HUES48 (cell line): ENCODE measurements around the gene SMYD3.
"Not testable (repeated sequence)": the region's sequence is repeated elsewhere in the genome, so short reads cannot be mapped to it uniquely, and the experiment has no call there.

ENCODE experiments used
- H3K27ac ChIP-seq: one replicate; pipeline ENCODE4 v1.7.0; 2013; ENCODE audit warnings: low read depth, low read length, inconsistent platforms
- H3K27me3 ChIP-seq: 2 replicates; pipeline ENCODE4 v1.6.1; 2013; ENCODE audit warnings: mild to moderate bottlenecking, low read length; ENCODE audit not compliant: control insufficient read depth, insufficient read depth
- H3K36me3 ChIP-seq: 2 replicates; pipeline ENCODE4 v1.6.1; 2013; ENCODE audit warnings: low read length; ENCODE audit not compliant: control insufficient read depth, insufficient read depth
- H3K4me1 ChIP-seq: 2 replicates; pipeline ENCODE4 v1.6.1; 2013; ENCODE audit warnings: mild to moderate bottlenecking, low read length; ENCODE audit not compliant: control insufficient read depth, insufficient read depth
- H3K4me3 ChIP-seq: 2 replicates; pipeline ENCODE4 v1.5.1; 2013; ENCODE audit warnings: mild to moderate bottlenecking, low read depth, low read length
- H3K9ac ChIP-seq: 2 replicates; pipeline ENCODE4 v1.6.1; 2013; ENCODE audit warnings: mild to moderate bottlenecking, low read depth, low read length, moderate library complexity
- H3K9me3 ChIP-seq: 2 replicates; pipeline ENCODE4 v1.6.1; 2013; ENCODE audit warnings: low read length; ENCODE audit not compliant: control insufficient read depth, insufficient read depth

SMYD3 gene

DNA sequence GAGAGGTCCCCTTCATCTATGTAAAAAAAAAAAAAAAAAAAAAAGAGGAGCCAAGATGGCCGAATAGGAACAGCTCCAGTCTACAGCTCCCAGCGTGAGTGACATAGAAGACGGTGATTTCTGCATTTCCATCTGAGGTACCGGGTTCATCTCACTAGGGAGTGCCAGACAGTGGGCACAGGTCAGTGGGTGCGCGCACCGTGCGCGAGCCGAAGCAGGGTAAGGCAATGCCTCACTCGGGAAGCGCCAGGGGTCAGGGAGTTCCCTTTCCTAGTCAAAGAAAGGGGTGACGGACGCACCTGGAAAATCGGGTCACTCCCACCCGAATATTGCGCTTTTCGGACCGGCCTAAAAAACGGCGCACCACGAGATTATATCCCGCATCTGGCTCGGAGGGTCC lies 690.6 kb downstream of the SMYD3 start:
- not testable (repeated sequence) for H3K4me1 ChIP-seq, H3K9ac ChIP-seq, H3K9me3 ChIP-seq, H3K27ac ChIP-seq, H3K4me3 ChIP-seq, H3K36me3 ChIP-seq, H3K27me3 ChIP-seq

- Histone ChIP-seq H3K9me3 (no peaks in the 10 kb centered on the region), H3K9ac (no peak overlapping the region), H3K36me3 (no peaks in the 10 kb centered on the region), H3K4me3 (no peak overlapping the region), H3K4me1 (peaks cover 3% of the 10 kb centered on the region), H3K27me3 (no peaks in the 10 kb centered on the region), H3K27ac (no peak overlapping the region)
Measured at GRCh38 chr1:245814651-245815050, 692.4 kb downstream of the SMYD3 start.

DNA sequence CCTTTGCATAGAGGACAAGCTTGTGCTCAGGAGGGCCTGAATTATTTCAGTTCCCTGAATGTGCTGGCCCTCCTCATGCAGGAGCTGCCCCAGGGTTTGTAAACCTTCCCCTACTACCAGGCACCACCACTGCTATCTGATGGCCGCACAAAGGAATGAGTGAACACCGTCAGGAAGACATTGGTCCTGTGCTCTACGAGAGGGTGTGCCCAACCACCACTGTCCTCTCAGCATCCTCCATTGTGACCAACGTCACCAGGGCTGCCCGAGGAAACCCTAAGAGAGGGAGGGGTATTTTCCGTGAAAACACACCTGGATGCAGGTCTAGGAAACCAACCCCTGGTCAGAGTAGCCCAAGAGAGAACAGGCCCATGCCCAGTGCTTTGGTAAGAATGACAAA lies 694.8 kb downstream of the SMYD3 start:
- H3K36me3 ChIP-seq, result no peaks in the 10 kb centered on the region
- H3K9me3 ChIP-seq, result no peaks in the 10 kb centered on the region
- no peak overlapping the region for H3K27ac ChIP-seq
- no peak overlapping the region for H3K4me3 ChIP-seq
- H3K9ac ChIP-seq, result no peak overlapping the region
- no peaks in the 10 kb centered on the region for H3K27me3 ChIP-seq
- H3K4me1 ChIP-seq, result peaks cover 11% of the 10 kb centered on the region

DNA sequence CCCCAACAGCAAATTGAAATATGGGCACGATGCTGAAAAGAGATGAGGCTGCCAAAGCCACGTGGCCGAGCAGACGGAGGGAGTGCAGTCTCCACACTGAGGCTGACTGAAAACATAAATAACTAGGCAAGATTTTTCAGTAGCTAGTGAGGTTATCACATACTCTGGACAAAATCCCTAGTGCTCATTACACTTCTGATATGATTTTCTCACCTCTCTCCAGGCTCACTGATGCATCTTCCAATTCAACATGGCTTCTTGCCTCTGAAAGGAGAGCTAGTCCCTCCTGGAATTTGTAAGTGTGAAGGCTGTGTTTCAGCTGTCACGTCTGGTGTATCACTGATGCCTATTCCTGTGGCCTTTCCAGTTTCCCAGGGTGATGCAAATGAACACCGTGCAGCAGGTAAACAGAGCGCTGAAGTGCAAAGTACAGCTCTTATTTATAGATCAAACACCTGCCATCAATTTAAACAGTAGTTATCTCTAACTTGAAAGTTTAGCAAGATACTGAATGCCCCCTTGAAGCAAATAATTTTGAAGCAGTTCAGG lies 696.2 kb downstream of the SMYD3 start:
- no peaks in the 10 kb centered on the region for H3K9me3 ChIP-seq
- no peak overlapping the region for H3K4me3 ChIP-seq
- no peaks in the 10 kb centered on the region for H3K27me3 ChIP-seq
- no peak overlapping the region for H3K27ac ChIP-seq
- H3K36me3 ChIP-seq, result no peaks in the 10 kb centered on the region
- H3K4me1 ChIP-seq, result peaks cover 11% of the 10 kb centered on the region
- no peak overlapping the region for H3K9ac ChIP-seq

DNA sequence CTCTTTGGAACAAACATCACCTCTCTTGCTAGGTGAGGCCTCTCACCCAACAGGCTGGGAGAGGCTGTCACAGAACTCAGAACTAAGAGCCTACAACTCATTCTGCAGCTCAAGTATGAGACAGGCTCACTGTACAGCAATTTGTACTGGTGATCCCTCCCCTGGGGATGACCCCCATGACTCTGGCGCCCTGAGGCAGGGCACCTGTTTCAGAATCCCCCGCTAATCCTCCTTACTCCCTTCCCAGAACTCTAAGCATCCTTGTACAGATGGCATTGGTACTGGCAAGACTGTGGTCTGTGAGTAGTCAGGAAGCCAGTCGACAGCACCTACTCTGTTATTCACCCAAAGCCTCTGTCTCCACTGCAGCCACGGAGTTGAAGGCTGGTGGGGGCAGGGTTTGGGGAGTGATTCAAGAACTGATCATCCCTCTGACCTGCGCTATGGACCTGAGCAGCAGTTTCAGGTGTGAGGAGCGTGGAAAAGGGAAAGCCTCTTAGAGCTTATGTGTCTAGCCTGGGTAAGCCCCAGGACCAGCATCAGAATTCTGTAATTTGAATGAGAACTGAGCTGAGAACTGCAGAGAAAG lies 696.8 kb downstream of the SMYD3 start:
- Histone ChIP-seq H3K4me1 (peaks cover 11% of the 10 kb centered on the region), H3K27ac (no peak overlapping the region)

DNA sequence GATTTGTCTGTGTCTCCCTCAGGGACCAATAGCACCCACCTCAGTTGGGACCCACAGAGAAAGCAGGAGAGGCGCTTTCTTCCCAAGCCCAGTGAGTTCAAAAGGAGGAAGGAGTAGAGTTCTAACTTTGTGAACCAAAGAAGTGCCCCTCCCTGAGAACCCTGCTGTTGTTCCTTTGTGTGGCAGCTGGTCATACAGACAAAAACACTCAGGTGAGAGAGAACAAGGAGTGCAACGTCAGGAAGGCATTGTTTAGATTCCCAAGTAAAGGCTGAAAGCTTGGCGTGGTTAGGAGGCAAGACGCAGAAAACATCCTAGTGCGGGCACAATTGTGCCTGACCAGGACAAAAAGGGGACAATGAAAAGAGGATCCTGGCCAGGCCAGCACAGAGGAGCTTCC lies 697.7 kb downstream of the SMYD3 start:
- H3K9me3 ChIP-seq, result no peaks in the 10 kb centered on the region
- no peak overlapping the region for H3K4me3 ChIP-seq
- H3K4me1 ChIP-seq, result peaks cover 11% of the 10 kb centered on the region
- H3K27ac ChIP-seq, result peak overlapping the region; percentile 5
- no peak overlapping the region for H3K9ac ChIP-seq
- no peaks in the 10 kb centered on the region for H3K36me3 ChIP-seq
- H3K27me3 ChIP-seq, result no peaks in the 10 kb centered on the region

More for the DNA sequence above, 696.8 kb downstream of the SMYD3 start:
- no peak overlapping the region for H3K9ac ChIP-seq
- H3K36me3 ChIP-seq, result no peaks in the 10 kb centered on the region
- no peaks in the 10 kb centered on the region for H3K9me3 ChIP-seq
- H3K4me3 ChIP-seq, result no peak overlapping the region
- H3K27me3 ChIP-seq, result no peaks in the 10 kb centered on the region

GRCh38 chr1:245807954-245808719 lies 698.9 kb downstream of the SMYD3 start:
- Histone ChIP-seq H3K27ac (no peak overlapping the region), H3K9me3 (no peaks in the 10 kb centered on the region), H3K4me3 (no peak overlapping the region), H3K27me3 (no peaks in the 10 kb centered on the region), H3K4me1 (peaks cover 11% of the 10 kb centered on the region), H3K9ac (no peak overlapping the region), H3K36me3 (no peaks in the 10 kb centered on the region)

DNA sequence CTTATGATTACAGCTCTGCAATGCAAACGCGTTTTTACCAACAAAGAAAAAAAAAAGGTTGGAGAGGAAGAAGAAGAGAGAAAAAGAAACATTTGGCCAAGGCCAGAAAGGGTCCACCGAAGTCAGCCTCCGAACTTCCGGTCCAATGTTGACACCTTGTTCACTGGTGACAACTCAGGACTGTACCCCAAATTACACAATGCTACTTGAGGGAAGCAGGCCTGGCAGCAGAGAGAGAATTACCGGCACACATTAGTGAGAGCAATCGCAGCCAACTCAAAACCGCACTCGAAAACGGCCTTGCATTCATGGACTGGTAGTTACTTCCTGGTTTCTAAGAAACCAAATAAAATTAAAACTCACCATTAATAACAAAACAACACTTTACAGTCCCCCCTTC lies 699.8 kb downstream of the SMYD3 start:
- H3K27ac ChIP-seq, result no peak overlapping the region
- no peaks in the 10 kb centered on the region for H3K27me3 ChIP-seq
- no peaks in the 10 kb centered on the region for H3K36me3 ChIP-seq
- no peak overlapping the region for H3K9ac ChIP-seq
- H3K4me3 ChIP-seq, result no peak overlapping the region
- peaks cover 11% of the 10 kb centered on the region for H3K4me1 ChIP-seq
- no peaks in the 10 kb centered on the region for H3K9me3 ChIP-seq

DNA sequence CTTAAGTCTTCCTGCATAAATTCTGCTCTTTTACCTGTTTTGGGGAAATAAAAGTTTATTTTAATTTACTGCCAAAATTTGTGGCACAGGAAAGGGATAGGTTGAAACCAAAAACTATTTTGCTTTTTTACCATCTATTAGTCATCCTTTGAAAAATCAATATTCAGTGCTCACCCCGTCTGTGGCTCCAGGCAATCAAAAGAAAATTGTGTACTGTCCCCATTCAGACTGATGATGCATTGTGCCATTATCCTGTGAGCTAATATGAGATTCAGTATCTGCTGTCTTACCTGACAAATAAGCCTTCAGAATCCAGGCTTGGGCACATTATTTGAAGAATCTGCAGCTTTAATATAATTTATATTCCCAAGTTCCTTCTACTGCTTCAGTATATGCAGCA lies 701.5 kb downstream of the SMYD3 start:
- no peaks in the 10 kb centered on the region for H3K27me3 ChIP-seq
- no peak overlapping the region for H3K4me3 ChIP-seq
- H3K4me1 ChIP-seq, result peaks cover 11% of the 10 kb centered on the region
- no peaks in the 10 kb centered on the region for H3K36me3 ChIP-seq
- H3K9ac ChIP-seq, result no peak overlapping the region
- H3K9me3 ChIP-seq, result no peaks in the 10 kb centered on the region
- no peak overlapping the region for H3K27ac ChIP-seq

- no peaks in the 10 kb centered on the region for H3K36me3 ChIP-seq
- H3K27me3 ChIP-seq, result no peaks in the 10 kb centered on the region
- no peak overlapping the region for H3K27ac ChIP-seq
- H3K4me1 ChIP-seq, result peaks cover 8% of the 10 kb centered on the region
- no peak overlapping the region for H3K9ac ChIP-seq
- H3K4me3 ChIP-seq, result no peak overlapping the region
- no peaks in the 10 kb centered on the region for H3K9me3 ChIP-seq
Measured at GRCh38 chr1:245804696-245805095, 702.4 kb downstream of the SMYD3 start.

- Histone ChIP-seq H3K27ac (no peak overlapping the region), H3K27me3 (no peaks in the 10 kb centered on the region), H3K36me3 (no peaks in the 10 kb centered on the region), H3K9ac (no peak overlapping the region), H3K4me1 (no peaks in the 10 kb centered on the region), H3K4me3 (no peak overlapping the region), H3K9me3 (no peaks in the 10 kb centered on the region)
Measured at GRCh38 chr1:245803666-245804037, 703.4 kb downstream of the SMYD3 start.
